GM12878 (cell line): Measurements from ENCODE around the gene APOL4.

Experiments used
- CUX1 ChIP-seq: IDR thresholded peaks from 2 replicates; pipeline ENCODE4 v1.6.1; 2012; ENCODE audit warnings: improper control_type of control experiment, low read depth, low read length; ENCODE audit not compliant: insufficient replicate concordance
- POLR2A ChIP-seq: IDR thresholded peaks from 2 replicates; pipeline ENCODE4 v1.6.1; 2011; ENCODE audit warnings: low read depth, mild to moderate bottlenecking, low read length
- RFX5 ChIP-seq: IDR thresholded peaks from 2 replicates; pipeline ENCODE4 v1.6.1; 2011; ENCODE audit warnings: low read depth, low read length, improper control_type of control experiment
- SMC3 ChIP-seq: IDR thresholded peaks from 2 replicates; pipeline ENCODE4 v1.6.1; 2011; ENCODE audit warnings: low read length, improper control_type of control experiment, borderline replicate concordance

DNA sequence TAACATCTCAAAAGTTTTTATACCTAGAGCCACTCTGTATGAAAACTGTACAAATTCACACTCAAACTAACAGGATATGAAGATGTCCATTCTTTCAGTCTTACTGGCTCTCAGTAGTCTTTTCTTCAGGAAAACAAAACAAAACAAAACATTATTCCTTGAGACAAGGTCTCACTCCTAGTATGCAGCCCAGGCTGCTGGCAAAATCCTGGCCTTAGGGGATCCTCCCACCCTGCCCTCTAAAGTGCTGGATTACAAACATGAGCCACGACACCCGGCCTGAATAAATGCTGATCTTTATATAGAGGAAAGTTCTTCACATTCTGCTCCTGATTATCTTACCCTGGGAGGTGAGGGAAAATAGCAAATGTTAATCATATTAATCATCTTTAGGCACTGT, 32.6 kb upstream of the APOL4 start:
- TF ChIP-seq CUX1 = no peak
- no peak for TF ChIP-seq RFX5
- no peak for TF ChIP-seq POLR2A
- no peak for TF ChIP-seq SMC3
